Stomach (tissue), 4 donors: ENCODE measurements around the gene OR2A1.
"Not testable (repeated sequence)": the region's sequence is repeated elsewhere in the genome, so short reads cannot be mapped to it uniquely, and the experiment has no call there.

Source experiments
- POLR2A ChIP-seq, 4 donors: fragments of 450-650 bp; IDR thresholded peaks; one replicate each; pipeline ENCODE4 v1.6.1; 2016; ENCODE audit warnings: antibody characterized with exemption in 4 of 4, control low read depth in 2 of 4, mild to moderate bottlenecking in 1 of 4, moderate library complexity in 1 of 4
- POLR2AphosphoS5 ChIP-seq, 3 donors: sonication (generic); formaldehyde crosslinking; IDR thresholded peaks; one replicate each; pipeline ENCODE4 v1.6.1; 2016; ENCODE audit warnings: antibody characterized with exemption in 3 of 3
- TF ChIP-seq, protein P1 (sequence below), 7 experiments: fragments of 450-650 bp in 4 of 7; fragments of 200-600 bp in 3 of 7; sonication (generic) in 3 of 7; IDR thresholded peaks; one replicate each; pipeline ENCODE4 v1.5.1; 2016 to 2019; ENCODE audit warnings: antibody characterized with exemption in 7 of 7, control low read depth in 2 of 7, mild to moderate bottlenecking in 1 of 7

DNA sequence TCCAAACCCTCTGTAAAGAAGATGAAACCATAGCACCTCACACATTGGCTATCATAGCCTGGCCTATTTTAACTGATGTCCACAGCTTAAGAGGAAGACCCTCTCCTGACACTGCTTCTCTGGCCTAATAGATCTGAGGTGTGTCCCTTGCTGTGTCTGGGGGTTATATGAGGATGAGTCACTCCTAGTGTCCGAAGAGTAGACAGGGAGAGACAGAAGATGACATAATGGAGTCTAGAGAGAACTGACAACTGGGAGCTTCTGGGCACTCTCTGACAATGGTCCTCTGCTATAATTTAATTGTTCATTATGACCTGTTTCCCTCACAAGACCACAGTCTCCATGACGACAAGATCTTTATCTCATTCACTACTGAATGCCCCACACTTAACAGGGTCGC is 49.8 kb downstream of the OR2A1 start:
- TF ChIP-seq POLR2A, POLR2AphosphoS5 (IDR thresholded peaks at IDR 0.05): not testable (repeated sequence)
- TF ChIP-seq, protein P1, sequence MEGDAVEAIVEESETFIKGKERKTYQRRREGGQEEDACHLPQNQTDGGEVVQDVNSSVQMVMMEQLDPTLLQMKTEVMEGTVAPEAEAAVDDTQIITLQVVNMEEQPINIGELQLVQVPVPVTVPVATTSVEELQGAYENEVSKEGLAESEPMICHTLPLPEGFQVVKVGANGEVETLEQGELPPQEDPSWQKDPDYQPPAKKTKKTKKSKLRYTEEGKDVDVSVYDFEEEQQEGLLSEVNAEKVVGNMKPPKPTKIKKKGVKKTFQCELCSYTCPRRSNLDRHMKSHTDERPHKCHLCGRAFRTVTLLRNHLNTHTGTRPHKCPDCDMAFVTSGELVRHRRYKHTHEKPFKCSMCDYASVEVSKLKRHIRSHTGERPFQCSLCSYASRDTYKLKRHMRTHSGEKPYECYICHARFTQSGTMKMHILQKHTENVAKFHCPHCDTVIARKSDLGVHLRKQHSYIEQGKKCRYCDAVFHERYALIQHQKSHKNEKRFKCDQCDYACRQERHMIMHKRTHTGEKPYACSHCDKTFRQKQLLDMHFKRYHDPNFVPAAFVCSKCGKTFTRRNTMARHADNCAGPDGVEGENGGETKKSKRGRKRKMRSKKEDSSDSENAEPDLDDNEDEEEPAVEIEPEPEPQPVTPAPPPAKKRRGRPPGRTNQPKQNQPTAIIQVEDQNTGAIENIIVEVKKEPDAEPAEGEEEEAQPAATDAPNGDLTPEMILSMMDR (IDR thresholded peaks at IDR 0.05) = not testable (repeated sequence)
